Stomach smooth muscle (tissue), 2 donors: ENCODE data around the gene RSPH1.

ENCODE experiments used
- H3K27ac ChIP-seq: one replicate; pipeline ENCODE4 v1.7.0; 2013; ENCODE audit warnings: mild to moderate bottlenecking, low read length, inconsistent platforms
- H3K27me3 ChIP-seq, 2 donors: one replicate each; pipeline ENCODE4 v1.7.0; 2013; ENCODE audit warnings: low read length in 2 of 2; ENCODE audit not compliant: insufficient read depth in 2 of 2, control insufficient read depth in 1 of 2
- H3K36me3 ChIP-seq, 2 donors: one replicate each; pipeline ENCODE4 v1.7.0; 2013; ENCODE audit warnings: low read length in 2 of 2; ENCODE audit not compliant: control insufficient read depth in 2 of 2, insufficient read depth in 2 of 2
- H3K4me1 ChIP-seq: one replicate; pipeline ENCODE4 v1.7.0; 2013; ENCODE audit warnings: low read length; ENCODE audit not compliant: control insufficient read depth, insufficient read depth
- H3K4me3 ChIP-seq, 2 donors: one replicate each; pipeline ENCODE4 v1.7.0; 2013; ENCODE audit warnings: low read length in 2 of 2
- H3K9ac ChIP-seq, 2 donors: one replicate each; pipeline ENCODE4 v1.7.0; 2013; ENCODE audit warnings: low read length in 2 of 2, mild to moderate bottlenecking in 1 of 2
- H3K9me3 ChIP-seq, 2 donors: one replicate each; pipeline ENCODE4 v1.7.0; 2013; ENCODE audit warnings: low read length in 2 of 2; ENCODE audit not compliant: control insufficient read depth in 2 of 2
- donor health status: healthy.
- donor health status: Pancreatic carcinoma.

Gene RSPH1

GRCh38 chr21:42436914-42437313 is 59.1 kb downstream of the RSPH1 start:
- peaks cover 4 to 12% of the 10 kb centered on the region in 2 donors for H3K27me3 ChIP-seq
- H3K27ac ChIP-seq = no peak overlapping the region
- H3K36me3 ChIP-seq = no peaks in the 10 kb centered on the region
- no peaks in the 10 kb centered on the region for H3K4me1 ChIP-seq
- H3K9me3 ChIP-seq = peaks cover 12 to 16% of the 10 kb centered on the region in 2 donors
- no peak overlapping the region for H3K4me3 ChIP-seq
- H3K9ac ChIP-seq = no peak overlapping the region

DNA sequence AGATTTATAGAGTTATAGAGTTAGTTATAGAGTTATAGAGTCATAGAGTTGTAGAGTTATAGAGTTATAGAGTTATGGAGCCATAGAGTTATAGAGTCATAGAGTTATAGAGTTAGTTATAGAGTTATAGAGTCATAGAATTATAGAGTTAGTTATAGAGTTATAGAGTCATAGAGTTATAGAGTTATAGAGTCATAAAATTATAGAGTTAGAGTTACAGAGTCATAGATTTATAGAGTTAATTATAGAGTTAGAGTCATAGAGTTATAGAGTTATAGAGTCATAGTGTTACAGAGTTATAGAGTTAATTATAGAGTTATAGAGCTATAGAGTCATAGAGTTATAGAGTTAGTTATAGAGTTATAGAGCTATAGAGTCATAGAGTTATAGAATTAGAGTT is 60.2 kb downstream of the RSPH1 start:
- H3K27me3 ChIP-seq = peaks cover 4 to 16% of the 10 kb centered on the region in 2 donors

DNA sequence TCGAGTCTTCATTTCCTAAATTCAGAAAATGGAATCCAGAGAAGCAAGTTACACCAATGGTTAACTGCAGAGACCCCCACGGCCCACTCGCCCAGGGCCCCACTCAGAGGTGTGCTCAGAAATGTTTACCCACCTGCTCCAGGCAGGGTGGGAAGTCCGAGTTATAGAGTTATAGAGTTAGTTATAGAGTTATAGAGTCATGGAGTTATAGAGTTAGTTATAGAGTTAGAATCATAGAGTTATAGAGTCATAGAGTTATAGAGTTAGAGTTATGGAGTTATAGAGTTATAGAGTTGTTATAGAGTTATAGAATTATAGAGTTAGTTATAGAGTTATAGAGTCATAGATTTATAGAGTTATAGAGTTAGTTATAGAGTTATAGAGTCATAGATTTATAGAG is 60.6 kb downstream of the RSPH1 start:
- H3K4me1 ChIP-seq = no peaks in the 10 kb centered on the region
- no peaks in the 10 kb centered on the region for H3K36me3 ChIP-seq
- peaks cover 4 to 17% of the 10 kb centered on the region in 2 donors for H3K27me3 ChIP-seq
- H3K4me3 ChIP-seq = no peak overlapping the region
- H3K9me3 ChIP-seq = peaks cover 12 to 17% of the 10 kb centered on the region in 2 donors
- H3K9ac ChIP-seq = no peak overlapping the region
- no peak overlapping the region for H3K27ac ChIP-seq

More for the DNA sequence above, 60.2 kb downstream of the RSPH1 start:
- Histone ChIP-seq H3K9me3 (peaks cover 12 to 17% of the 10 kb centered on the region in 2 donors), H3K27ac (no peak overlapping the region), H3K4me1 (no peaks in the 10 kb centered on the region), H3K4me3 (no peak overlapping the region), H3K36me3 (no peaks in the 10 kb centered on the region), H3K9ac (no peak overlapping the region)

DNA sequence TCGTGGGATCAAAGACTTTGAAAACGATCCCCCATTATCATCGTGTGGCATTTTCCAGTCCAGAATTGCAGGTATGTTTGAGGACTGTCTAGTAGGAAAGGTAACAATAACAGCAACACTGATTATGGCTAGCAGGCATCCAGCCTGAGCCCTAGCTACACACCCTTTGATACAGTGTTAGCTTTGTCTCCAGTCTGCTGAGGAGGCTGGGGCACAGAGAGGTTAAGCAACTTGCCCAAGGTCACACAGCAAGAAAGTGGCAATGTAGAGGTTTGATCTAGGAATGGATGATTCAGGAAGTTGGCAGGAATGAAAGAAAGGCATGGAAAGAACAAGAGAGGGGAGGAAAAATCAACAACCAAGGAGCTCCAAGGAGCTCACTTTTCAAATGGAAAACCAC is 61.1 kb downstream of the RSPH1 start:
- Histone ChIP-seq H3K9me3 (peaks cover 12 to 17% of the 10 kb centered on the region in 2 donors), H3K27me3 (peaks cover 4 to 17% of the 10 kb centered on the region in 2 donors), H3K4me1 (no peaks in the 10 kb centered on the region), H3K27ac (no peak overlapping the region), H3K9ac (no peak overlapping the region), H3K36me3 (no peaks in the 10 kb centered on the region), H3K4me3 (no peak overlapping the region)

- Histone ChIP-seq H3K27ac (no peak overlapping the region), H3K9ac (no peak overlapping the region), H3K9me3 (peaks cover 12 to 17% of the 10 kb centered on the region in 2 donors), H3K27me3 (peaks cover 6 to 17% of the 10 kb centered on the region in 2 donors), H3K36me3 (no peaks in the 10 kb centered on the region), H3K4me1 (no peaks in the 10 kb centered on the region), H3K4me3 (no peak overlapping the region)
These were observed 62.0 kb downstream of the RSPH1 start for GRCh38 chr21:42433946-42434551.

GRCh38 chr21:42432695-42433094 is 63.3 kb downstream of the RSPH1 start:
- Histone ChIP-seq H3K9me3 (peaks cover 12 to 17% of the 10 kb centered on the region in 2 donors), H3K4me1 (no peaks in the 10 kb centered on the region), H3K4me3 (no peak overlapping the region), H3K27ac (no peak overlapping the region), H3K9ac (no peak overlapping the region), H3K36me3 (no peaks in the 10 kb centered on the region), H3K27me3 (peaks cover 5 to 24% of the 10 kb centered on the region in 2 donors)

- Histone ChIP-seq H3K36me3 (no peaks in the 10 kb centered on the region), H3K9me3 (peaks cover 11 to 12% of the 10 kb centered on the region in 2 donors)
These were observed 64.8 kb downstream of the RSPH1 start for GRCh38 chr21:42431196-42431595.

GRCh38 chr21:42430521-42430920 is 65.5 kb downstream of the RSPH1 start:
- H3K27me3 ChIP-seq = peaks cover 5 to 29% of the 10 kb centered on the region in 2 donors
- no peak overlapping the region for H3K27ac ChIP-seq
- H3K4me1 ChIP-seq = no peaks in the 10 kb centered on the region
- H3K9me3 ChIP-seq = peaks cover 11 to 12% of the 10 kb centered on the region in 2 donors
- H3K36me3 ChIP-seq = no peaks in the 10 kb centered on the region
- H3K4me3 ChIP-seq = no peak overlapping the region
- no peak overlapping the region for H3K9ac ChIP-seq

More at GRCh38 chr21:42431196-42431595, 64.8 kb downstream of the RSPH1 start:
- no peak overlapping the region for H3K9ac ChIP-seq
- peaks cover 5 to 29% of the 10 kb centered on the region in 2 donors for H3K27me3 ChIP-seq
- H3K4me3 ChIP-seq = no peak overlapping the region
- no peaks in the 10 kb centered on the region for H3K4me1 ChIP-seq
- H3K27ac ChIP-seq = no peak overlapping the region

- H3K4me3 ChIP-seq = no peak overlapping the region
- peaks cover 10 to 11% of the 10 kb centered on the region in 2 donors for H3K9me3 ChIP-seq
- no peak overlapping the region for H3K27ac ChIP-seq
- peaks cover 5 to 29% of the 10 kb centered on the region in 2 donors for H3K27me3 ChIP-seq
- no peaks in the 10 kb centered on the region for H3K36me3 ChIP-seq
- no peak overlapping the region for H3K9ac ChIP-seq
- H3K4me1 ChIP-seq = no peaks in the 10 kb centered on the region
These were observed 66.2 kb downstream of the RSPH1 start for GRCh38 chr21:42429856-42430255.

- Histone ChIP-seq H3K36me3 (no peaks in the 10 kb centered on the region), H3K27ac (no peak overlapping the region), H3K4me3 (no peak overlapping the region), H3K9ac (no peak overlapping the region), H3K27me3 (peaks cover 5 to 29% of the 10 kb centered on the region in 2 donors), H3K9me3 (peaks cover 9 to 11% of the 10 kb centered on the region in 2 donors), H3K4me1 (no peaks in the 10 kb centered on the region)
These were observed 67.0 kb downstream of the RSPH1 start for GRCh38 chr21:42429021-42429420.

DNA sequence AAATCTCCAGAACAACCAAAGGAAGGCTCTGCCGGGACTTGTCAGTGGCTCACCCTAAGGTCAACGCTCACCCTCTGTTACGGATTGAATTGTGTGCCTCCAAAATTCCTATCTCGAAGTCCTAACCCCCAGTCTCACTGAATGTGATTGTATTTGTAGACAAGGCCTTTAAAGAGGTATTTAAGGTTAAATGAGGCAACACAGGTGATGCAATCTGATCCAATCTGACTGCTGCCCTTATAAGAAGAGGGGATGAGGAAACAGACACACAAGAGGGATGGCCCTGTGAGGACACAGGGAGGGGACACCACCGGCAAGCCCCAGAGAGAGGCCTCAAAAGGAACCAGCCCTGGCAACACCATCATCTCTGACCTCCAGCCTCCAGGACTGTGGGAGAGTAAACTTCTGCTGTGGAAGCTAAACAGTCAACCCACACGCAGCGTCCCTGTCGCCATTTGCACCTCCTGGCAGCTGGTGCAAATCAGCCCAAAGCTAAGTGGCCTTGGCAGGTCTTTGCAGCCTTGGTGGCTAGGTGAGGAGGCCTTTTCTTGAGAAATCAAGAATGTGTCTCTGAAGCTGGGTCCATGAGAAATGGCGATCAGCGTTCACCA is 68.1 kb downstream of the RSPH1 start:
- no peak overlapping the region for H3K9ac ChIP-seq
- H3K4me3 ChIP-seq = no peak overlapping the region
- H3K27ac ChIP-seq = no peak overlapping the region
- peaks cover 5 to 26% of the 10 kb centered on the region in 2 donors for H3K27me3 ChIP-seq
- H3K36me3 ChIP-seq = no peaks in the 10 kb centered on the region
- H3K4me1 ChIP-seq = no peaks in the 10 kb centered on the region
- peaks cover 8 to 9% of the 10 kb centered on the region in 2 donors for H3K9me3 ChIP-seq
